ENCODE results near the gene DPH6.

GRCh38 chr15:35427091-35427490, 118.9 kb downstream of the DPH6 start:
- no peak for TF ChIP-seq CTCF (IDR thresholded peaks at IDR 0.05)
- no peak for TF ChIP-seq POLR2A (IDR thresholded peaks at IDR 0.05)

Data from Peyer's patch (tissue), 4 donors.